NCI-H524 (cell line): ENCODE data around the gene FBLN5.
"Not testable (repeated sequence)": the region's sequence is repeated elsewhere in the genome, so short reads cannot be mapped to it uniquely, and the experiment has no call there.

Experiments used
- DNase-seq, 2 experiments: peaks; one replicate each; lab custom pipeline; 2025; lab: John Stamatoyannopoulos, UW

FBLN5 gene

GRCh38 chr14:91861091-91861490 lies 86.4 kb downstream of the FBLN5 start:
- DNase-seq = no peak

GRCh38 chr14:91860238-91860637 lies 87.3 kb downstream of the FBLN5 start:
- DNase-seq = no peak

- DNase-seq = no peak
Observed at GRCh38 chr14:91858536-91859275, 88.8 kb downstream of the FBLN5 start.

- no peak for DNase-seq
Observed at GRCh38 chr14:91857614-91858013, 89.9 kb downstream of the FBLN5 start.

GRCh38 chr14:91854327-91854934 lies 93.1 kb downstream of the FBLN5 start:
- no peak for DNase-seq

- no peak for DNase-seq
Observed at GRCh38 chr14:91851563-91851962, 95.9 kb downstream of the FBLN5 start.

GRCh38 chr14:91848504-91849001 lies 98.9 kb downstream of the FBLN5 start:
- no peak for DNase-seq

GRCh38 chr14:91847693-91848092 lies 99.8 kb downstream of the FBLN5 start:
- DNase-seq = no peak

- DNase-seq = no peak
Observed at GRCh38 chr14:91845652-91846051, 101.8 kb downstream of the FBLN5 start.

- DNase-seq = not testable (repeated sequence)
Observed at GRCh38 chr14:91845056-91845455, 102.4 kb downstream of the FBLN5 start.

- no peak for DNase-seq
Observed at GRCh38 chr14:91844029-91844428, 103.5 kb downstream of the FBLN5 start.

- no peak for DNase-seq
Observed at GRCh38 chr14:91843437-91843836, 104.1 kb downstream of the FBLN5 start.

GRCh38 chr14:91841065-91841464 lies 106.4 kb downstream of the FBLN5 start:
- DNase-seq = no peak

- DNase-seq = no peak
Observed at GRCh38 chr14:91839749-91840148, 107.7 kb downstream of the FBLN5 start.

- no peak for DNase-seq
Observed at GRCh38 chr14:91837076-91837475, 110.4 kb downstream of the FBLN5 start.

- DNase-seq = peak; percentile 48 to 71
Observed at GRCh38 chr14:91835920-91836843, 111.3 kb downstream of the FBLN5 start.

GRCh38 chr14:91835197-91835919 lies 112.1 kb downstream of the FBLN5 start:
- DNase-seq = no peak

- peak in 1 of 2 experiments; percentile 14 for DNase-seq
Observed at GRCh38 chr14:91834571-91834970, 112.9 kb downstream of the FBLN5 start.

GRCh38 chr14:91831337-91831736 lies 116.2 kb downstream of the FBLN5 start:
- no peak for DNase-seq

- no peak for DNase-seq
Observed at GRCh38 chr14:91830777-91831176, 116.7 kb downstream of the FBLN5 start.

- DNase-seq = no peak
Observed at GRCh38 chr14:91829511-91829910, 118.0 kb downstream of the FBLN5 start.

- no peak for DNase-seq
Observed at GRCh38 chr14:91827746-91828145, 119.7 kb downstream of the FBLN5 start.
